Activated CD4-positive, alpha-beta memory T cell treated with anti-CD3 and anti-CD28 coated beads, Interleukin-2, amount 10 ng/mL, durations not matched to agents 7 days and 5 days (primary cell): ENCODE measurements around the gene TSPAN16. TPM values are rescaled to one million over a fixed set of nuclear protein-coding genes. Genes with fewer than 3 reads are reported as not detected.
"Not testable (repeated sequence)": the region's sequence is repeated elsewhere in the genome, so short reads cannot be mapped to it uniquely, and the experiment has no call there.

Experiments used
- CTCF ChIA-PET: fragments of 350-600 bp; sonication (Branson Sonifier 250); formaldehyde crosslinking; loops from one replicate; lab custom pipeline; 2021; ENCODE audit warnings: antibody characterized with exemption, inconsistent platforms; lab: Charles Lee
- POLR2A ChIA-PET: fragments of 350-600 bp; sonication (Branson Sonifier 250); formaldehyde crosslinking; loops from one replicate; lab custom pipeline; 2021; ENCODE audit warnings: antibody characterized with exemption; lab: Charles Lee
- DNase-seq: peaks from one replicate; pipeline ENCODE4 v3.0.0-alpha.2; 2020
- H3K27ac Mint-ChIP-seq: one replicate; pipeline ENCODE4 v1.8.0; 2021; ENCODE audit warnings: mild to moderate bottlenecking, mixed read lengths
- H3K27me3 Mint-ChIP-seq: one replicate; pipeline ENCODE4 v1.8.0; 2021; ENCODE audit warnings: mixed read lengths
- H3K36me3 Mint-ChIP-seq: one replicate; pipeline ENCODE4 v1.8.0; 2021; ENCODE audit warnings: low read depth, mixed read lengths
- H3K4me1 Mint-ChIP-seq: one replicate; pipeline ENCODE4 v1.8.0; 2021; ENCODE audit warnings: mixed read lengths
- H3K4me3 Mint-ChIP-seq: one replicate; pipeline ENCODE4 v1.8.0; 2021; ENCODE audit warnings: mild to moderate bottlenecking, mixed read lengths
- H3K9me3 Mint-ChIP-seq: one replicate; pipeline ENCODE4 v1.8.0; 2021; ENCODE audit warnings: mixed read lengths
- total RNA-seq, 2 experiments: library from RNA; stranded (reverse); gene quantifications; one replicate each; pipeline ENCODE4 v1.2.3, GENCODE V29; 2021

The TSPAN16 gene
- total RNA-seq, 2 experiments from 2014 or later = not detected

GRCh38 chr19:11345122-11345803, 49.3 kb downstream of the TSPAN16 start:
- POLR2A ChIA-PET = interaction anchor here (1.2 to 3.2 kb wide), 5 partner anchors 29 to 90 kb away, joined by 3 to 16 read pairs (median 3); partner anchors contain the start of genes ODAD3, PRKCSH and SWSAP1
- peaks cover 10% of the 10 kb centered on the region for H3K9me3 Mint-ChIP-seq
- DNase-seq = no peak

DNA sequence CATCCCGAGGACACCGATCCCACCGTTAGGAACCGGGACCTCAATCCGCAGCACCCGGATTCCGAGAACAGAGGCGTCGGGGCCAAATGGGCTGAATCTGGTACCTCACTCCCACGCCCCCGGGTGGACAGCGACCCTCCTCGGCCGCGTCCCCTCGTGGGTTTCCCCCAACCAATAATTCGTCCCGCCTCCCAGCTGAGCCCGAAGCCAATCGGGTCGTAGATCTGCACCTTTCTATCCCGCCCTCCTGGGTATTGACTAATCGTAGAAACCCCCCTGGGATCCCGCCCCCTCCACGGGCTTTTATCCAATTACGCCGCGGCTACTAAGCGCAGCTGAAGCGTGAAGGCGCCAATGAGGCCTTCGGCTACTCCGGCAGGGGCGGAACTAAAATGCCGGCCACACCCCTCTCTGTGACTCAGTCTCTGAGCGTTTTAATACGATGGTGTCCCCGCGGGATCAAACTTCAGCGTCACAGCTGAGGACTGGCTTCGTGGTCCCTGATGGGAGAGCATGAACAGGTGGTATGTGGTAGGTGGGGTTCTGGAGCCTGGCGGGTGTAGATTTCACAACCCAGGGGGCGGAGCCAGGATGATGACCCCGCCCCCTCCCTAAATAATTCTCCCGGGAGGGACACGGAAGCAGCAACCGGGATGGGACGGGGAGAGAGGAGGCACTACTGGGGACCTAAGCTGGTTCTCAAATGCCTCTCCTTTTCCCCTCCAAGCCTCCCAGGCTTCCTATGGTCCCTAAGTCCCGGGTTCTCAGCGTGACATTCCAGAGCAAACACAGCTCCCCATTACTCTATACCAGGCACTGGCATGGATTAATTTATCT, 50.4 kb downstream of the TSPAN16 start, which contains the start of the genes CCDC159 and TMEM205:
CCDC159 (plus strand) TSS at position 416 of the 837 bp plus-strand sequence; CDS start at position 504, 88 bp downstream.
TMEM205 (minus strand) TSS at position 165 of the 837 bp plus-strand sequence. CDS start 649 bp downstream, outside the sequence.
- H3K4me3 Mint-ChIP-seq = peak within 1 kb of the TSS; percentile 93
- no peaks in the 10 kb centered on the region for H3K27me3 Mint-ChIP-seq
- ChIA-PET CTCF (interaction anchor here (1.2 to 1.6 kb wide), 3 partner anchors 29 to 52 kb away, joined by 3 to 16 read pairs (median 6); partner anchors contain the start of gene SWSAP1), POLR2A (interaction anchor here (1.1 to 3.2 kb wide), 7 partner anchors 22 to 190 kb away, joined by 3 to 16 read pairs (median 5); partner anchors contain the start of genes ODAD3, PRKCSH and SWSAP1)
- peak; percentile 99 for DNase-seq
- H3K27ac Mint-ChIP-seq = peak within 1 kb of the TSS; percentile 88
- H3K4me1 Mint-ChIP-seq = peaks cover 22% of the 10 kb centered on the region
- H3K36me3 Mint-ChIP-seq = peaks cover 7% of the 10 kb centered on the region
- H3K9me3 Mint-ChIP-seq = peaks cover 10% of the 10 kb centered on the region

More at GRCh38 chr19:11345122-11345803, 49.3 kb downstream of the TSPAN16 start:
- Mint-ChIP-seq H3K4me1 (peaks cover 22% of the 10 kb centered on the region), H3K27me3 (no peaks in the 10 kb centered on the region), H3K4me3 (peak overlapping the region; percentile 93), H3K36me3 (peaks cover 7% of the 10 kb centered on the region), H3K27ac (peak overlapping the region; percentile 88)
- CTCF ChIA-PET = interaction anchor here (1.0 to 1.2 kb wide), 2 partner anchors 36 to 51 kb away, joined by 3 read pairs; no protein-coding TSS in a partner anchor

GRCh38 chr19:11347546-11348039, 51.6 kb downstream of the TSPAN16 start:
- CTCF ChIA-PET = interaction anchor here (0.6 to 1.6 kb wide), 2 partner anchors 29 to 34 kb away, joined by 3 to 16 read pairs; no protein-coding TSS in a partner anchor
- H3K27ac Mint-ChIP-seq = no peak overlapping the region
- no peaks in the 10 kb centered on the region for H3K27me3 Mint-ChIP-seq
- POLR2A ChIA-PET = interaction anchor here (1.7 to 2.7 kb wide), 3 partner anchors 8 to 27 kb away, joined by 6 to 15 read pairs (median 9); partner anchors contain the start of genes RAB3D and SWSAP1
- peak overlapping the region; percentile 30 for H3K4me3 Mint-ChIP-seq
- peaks cover 10% of the 10 kb centered on the region for H3K9me3 Mint-ChIP-seq
- H3K36me3 Mint-ChIP-seq = peaks cover 7% of the 10 kb centered on the region
- no peak for DNase-seq
- peaks cover 22% of the 10 kb centered on the region for H3K4me1 Mint-ChIP-seq

- H3K4me1 Mint-ChIP-seq = peaks cover 22% of the 10 kb centered on the region
- no peaks in the 10 kb centered on the region for H3K27me3 Mint-ChIP-seq
- no peak for DNase-seq
- CTCF ChIA-PET = no interaction called here
- POLR2A ChIA-PET = interaction anchor here (2.3 kb wide), 1 partner anchor 9 kb away, joined by 6 read pairs; the partner anchor contains the start of gene RAB3D
- no peak overlapping the region for H3K27ac Mint-ChIP-seq
- H3K9me3 Mint-ChIP-seq = peaks cover 10% of the 10 kb centered on the region
- H3K4me3 Mint-ChIP-seq = no peak overlapping the region
- peaks cover 7% of the 10 kb centered on the region for H3K36me3 Mint-ChIP-seq
These were observed 53.2 kb downstream of the TSPAN16 start for GRCh38 chr19:11349171-11349570.

GRCh38 chr19:11354102-11354501, 58.1 kb downstream of the TSPAN16 start:
- H3K27ac Mint-ChIP-seq, DNase-seq, CTCF ChIA-PET, H3K9me3 Mint-ChIP-seq, H3K27me3 Mint-ChIP-seq, H3K4me3 Mint-ChIP-seq, H3K4me1 Mint-ChIP-seq, H3K36me3 Mint-ChIP-seq, POLR2A ChIA-PET: not testable (repeated sequence)

GRCh38 chr19:11355160-11356073, 59.5 kb downstream of the TSPAN16 start, which contains the start of gene PLPPR2:
TSS of gene PLPPR2 (plus strand) at chr19:11355432. CDS start at chr19:11357674, 2,242 bp downstream.
- Mint-ChIP-seq H3K36me3 (no peaks in the 10 kb centered on the region), H3K9me3 (no peaks in the 10 kb centered on the region), H3K27me3 (peaks cover 9% of the 10 kb centered on the region), H3K4me3 (peak within 1 kb of the TSS; percentile 50), H3K27ac (no peak within 1 kb of the TSS), H3K4me1 (peaks cover 8% of the 10 kb centered on the region)
- POLR2A ChIA-PET = no interaction called here
- DNase-seq = peak; percentile 84
- CTCF ChIA-PET = no interaction called here

DNA sequence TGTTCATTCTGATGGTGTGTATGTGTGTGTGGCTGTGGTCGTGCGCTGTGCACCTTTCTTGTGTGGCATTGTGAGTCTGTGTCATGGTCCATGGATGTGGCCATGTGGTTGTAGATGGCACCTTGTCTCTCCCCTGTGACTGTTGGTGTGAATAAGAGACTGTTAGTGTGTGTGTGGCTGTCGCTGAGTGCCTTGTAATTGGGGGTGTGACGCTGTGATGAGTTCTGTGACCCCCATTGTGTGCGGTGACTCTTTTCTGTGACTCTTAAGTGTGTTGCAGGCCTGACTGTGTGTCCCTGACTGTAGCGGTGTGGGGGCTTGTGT, 60.1 kb downstream of the TSPAN16 start:
- peak overlapping the region; percentile 50 for H3K4me3 Mint-ChIP-seq
- no peaks in the 10 kb centered on the region for H3K36me3 Mint-ChIP-seq
- CTCF ChIA-PET = no interaction called here
- H3K4me1 Mint-ChIP-seq = peaks cover 8% of the 10 kb centered on the region
- no peaks in the 10 kb centered on the region for H3K9me3 Mint-ChIP-seq
- H3K27ac Mint-ChIP-seq = no peak overlapping the region
- no peak for DNase-seq
- peaks cover 9% of the 10 kb centered on the region for H3K27me3 Mint-ChIP-seq
- POLR2A ChIA-PET = no interaction called here

GRCh38 chr19:11356676-11357550, 61.0 kb downstream of the TSPAN16 start:
- peaks cover 8% of the 10 kb centered on the region for H3K4me1 Mint-ChIP-seq
- no peaks in the 10 kb centered on the region for H3K36me3 Mint-ChIP-seq
- ChIA-PET POLR2A (no interaction called here), CTCF (no interaction called here)
- peaks cover 9% of the 10 kb centered on the region for H3K27me3 Mint-ChIP-seq
- no peak overlapping the region for H3K4me3 Mint-ChIP-seq
- no peaks in the 10 kb centered on the region for H3K9me3 Mint-ChIP-seq
- no peak overlapping the region for H3K27ac Mint-ChIP-seq
- DNase-seq = no peak

- peaks cover 9% of the 10 kb centered on the region for H3K27me3 Mint-ChIP-seq
- H3K4me3 Mint-ChIP-seq = no peak overlapping the region
- ChIA-PET POLR2A (interaction anchor here (1.8 kb wide), 1 partner anchor 16 kb away, joined by 5 read pairs; the partner anchor contains the start of gene SWSAP1), CTCF (interaction anchor here (0.7 kb wide), 1 partner anchor 123 kb away, joined by 3 read pairs; no protein-coding TSS in a partner anchor)
- H3K4me1 Mint-ChIP-seq = peaks cover 8% of the 10 kb centered on the region
- no peak for DNase-seq
- H3K36me3 Mint-ChIP-seq = no peaks in the 10 kb centered on the region
- no peaks in the 10 kb centered on the region for H3K9me3 Mint-ChIP-seq
- no peak overlapping the region for H3K27ac Mint-ChIP-seq
These were observed 63.5 kb downstream of the TSPAN16 start for GRCh38 chr19:11359421-11359820.

- no peaks in the 10 kb centered on the region for H3K9me3 Mint-ChIP-seq
- POLR2A ChIA-PET = interaction anchor here (0.7 to 1.8 kb wide), 3 partner anchors 14 to 1277 kb away, joined by 3 to 5 read pairs (median 3); partner anchors contain the start of gene SWSAP1
- DNase-seq = no peak
- no peaks in the 10 kb centered on the region for H3K36me3 Mint-ChIP-seq
- H3K27ac Mint-ChIP-seq = no peak overlapping the region
- peaks cover 3% of the 10 kb centered on the region for H3K27me3 Mint-ChIP-seq
- no peak overlapping the region for H3K4me3 Mint-ChIP-seq
- H3K4me1 Mint-ChIP-seq = peaks cover 2% of the 10 kb centered on the region
- CTCF ChIA-PET = interaction anchor here (1.1 kb wide), 1 partner anchor 121 kb away, joined by 3 read pairs; no protein-coding TSS in a partner anchor
These were observed 65.2 kb downstream of the TSPAN16 start for GRCh38 chr19:11361037-11361770.
